Measurements from ENCODE around the gene NDUFB2. TPM values are rescaled to one million over a fixed set of nuclear protein-coding genes. Genes with fewer than 3 reads are reported as not detected.

NDUFB2 gene
- total and polyA plus RNA-seq, 9 of the 15 experiments (the other 6 are each of a cell fraction or from before 2014, with no cell fraction given) = 220 to 2,075 (median 320) TPM

- no peak for TF ChIP-seq E4F1 (CRISPR knock-in tag; IDR thresholded peaks at IDR 0.05; ENCODE audit: borderline replicate concordance)
- no peak for TF ChIP-seq AFF1 (IDR thresholded peaks at IDR 0.05; ENCODE audit: low read depth in 1 of 2, partially characterized antibody in 2 of 2)
- TF ChIP-seq TAL1 (IDR thresholded peaks at IDR 0.05) = no peak
- TF ChIP-seq BRD4 (IDR thresholded peaks at IDR 0.05) = no peak
- no peak for TF ChIP-seq COPS2 (conservative IDR thresholded peaks at IDR 0.05)
- no peak for TF ChIP-seq ZNF445 (CRISPR knock-in tag; IDR thresholded peaks at IDR 0.05; ENCODE audit: low read depth)
- no peak for TF ChIP-seq ARID1B (IDR thresholded peaks at IDR 0.05)
- TF ChIP-seq SMAD1 (IDR thresholded peaks at IDR 0.05; ENCODE audit: low read depth, low read length, partially characterized antibody) = no peak
- TF ChIP-seq SP2 (IDR thresholded peaks at IDR 0.05; ENCODE audit: extremely low read depth, low read depth, low read length, poor library complexity, severe bottlenecking) = no peak
These were observed 1.9 kb upstream of the NDUFB2 start (continued) for GRCh38 chr7:140694592-140694991.

Data from K562 (cell line).